ENCODE data around the gene PPP2R5A. TPM values are rescaled to one million over a fixed set of nuclear protein-coding genes. Genes with fewer than 3 reads are reported as not detected.
"Not testable (repeated sequence)": the region's sequence is repeated elsewhere in the genome, so short reads cannot be mapped to it uniquely, and the experiment has no call there.

The PPP2R5A gene
- total RNA-seq, 4 donors from 2014 or later, result 62.7 to 81.5 (median 70.1) TPM

DNA sequence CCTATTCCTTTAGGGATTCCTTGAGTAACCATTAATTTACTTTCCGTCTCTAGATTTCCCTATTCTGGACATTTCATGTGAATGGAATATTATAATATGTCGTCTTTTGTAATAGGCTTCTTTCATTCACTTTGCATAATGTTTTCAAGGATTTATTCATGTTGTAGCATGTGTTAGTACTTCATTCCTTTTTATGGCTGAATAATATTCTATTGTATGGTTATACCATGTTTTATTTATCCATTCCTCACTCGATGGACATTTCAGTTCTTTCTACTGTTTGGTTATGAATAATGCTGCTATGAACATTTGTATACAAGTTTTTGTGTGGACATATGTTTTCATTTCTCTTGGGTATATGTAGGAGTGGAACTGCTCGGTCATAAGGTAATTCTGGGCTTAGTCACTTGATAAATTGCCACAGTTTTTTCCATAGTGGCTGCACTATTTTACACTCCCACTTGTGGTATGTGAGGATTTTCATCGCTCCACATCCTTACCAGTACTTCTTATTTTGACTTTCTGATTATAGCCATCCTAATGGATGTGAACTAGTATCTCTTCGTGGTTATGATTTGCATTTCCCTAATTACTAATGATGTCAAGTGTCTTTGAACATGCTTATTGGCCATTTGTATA is 17.7 kb downstream of the PPP2R5A start:
- Histone ChIP-seq H3K4me3 (replicated peaks in 1 of 3) (no peak overlapping the region), H3K27ac (no peak overlapping the region), H3K27me3 (no peaks in the 10 kb centered on the region), H3K9me3 (no peaks in the 10 kb centered on the region), H3K36me3 (no peaks in the 10 kb centered on the region), H3K4me1 (peaks cover 5 to 6% of the 10 kb centered on the region in 2 donors)
- WGBS, 2 donors, result 92 to 95% methylated on average over 6 of the region's 6 CpGs
- TF ChIP-seq POLR2A (IDR thresholded peaks at IDR 0.05), result no peak
- TF ChIP-seq CTCF (IDR thresholded peaks at IDR 0.05), result no peak
- no peak for DNase-seq
- intact Hi-C loops (cut with DNase I), result no loop called here

DNA sequence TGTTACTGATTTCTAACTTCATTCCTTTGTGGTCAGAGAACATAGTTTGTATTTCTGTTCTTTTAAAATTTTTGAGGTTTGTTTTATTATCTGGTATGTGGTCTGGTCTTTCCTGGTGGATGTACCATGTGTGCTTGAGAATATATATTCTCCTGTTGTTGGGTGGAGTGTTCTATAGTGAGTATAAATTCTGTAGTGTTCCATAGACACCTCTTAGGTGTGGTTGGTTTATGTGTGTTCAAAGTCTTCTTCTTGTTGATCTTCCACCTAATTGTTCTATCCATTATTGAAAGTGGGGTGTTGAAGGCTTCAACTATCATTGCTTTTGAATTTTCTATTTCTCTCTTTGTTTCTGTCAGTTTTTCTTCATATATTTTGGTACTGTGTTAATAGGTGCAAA is 20.1 kb downstream of the PPP2R5A start:
- intact Hi-C loops (cut with DNase I), result no loop called here

DNA sequence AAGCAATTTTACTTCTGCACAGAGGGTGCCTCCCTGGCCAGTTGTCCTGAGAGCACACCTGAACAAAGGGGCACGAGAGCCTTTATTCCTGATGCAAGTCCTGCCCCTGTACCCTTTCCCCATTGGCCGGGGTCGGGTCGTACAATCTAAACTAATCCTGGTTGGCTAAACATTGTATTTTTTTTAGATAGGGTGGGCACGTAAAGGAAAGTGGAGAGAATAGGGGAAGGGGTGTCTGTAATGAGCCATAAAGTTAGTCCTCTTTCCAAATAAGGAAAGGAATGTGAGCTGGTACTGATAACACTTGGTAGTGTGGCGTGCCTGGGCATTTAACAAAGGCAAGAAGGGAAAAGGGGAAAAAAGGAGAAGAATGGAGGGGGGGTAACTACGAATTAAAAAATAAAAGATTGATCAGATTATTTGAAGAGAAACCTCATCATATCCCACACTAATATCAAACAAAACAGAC is 20.8 kb downstream of the PPP2R5A start:
- H3K27me3 ChIP-seq; H3K27ac ChIP-seq; H3K9me3 ChIP-seq; DNase-seq; H3K36me3 ChIP-seq; intact Hi-C loops (cut with DNase I); H3K4me1 ChIP-seq; H3K4me3 ChIP-seq (replicated peaks in 1 of 3): not testable (repeated sequence)
- 90 to 94% methylated on average over 7 of the region's 7 CpGs for WGBS, 2 donors

More for the DNA sequence above, 20.1 kb downstream of the PPP2R5A start:
- Histone ChIP-seq H3K9me3 (no peaks in the 10 kb centered on the region), H3K27me3 (no peaks in the 10 kb centered on the region), H3K4me1 (peaks cover 5% of the 10 kb centered on the region in 2 donors), H3K27ac (no peak overlapping the region), H3K36me3 (no peaks in the 10 kb centered on the region), H3K4me3 (replicated peaks in 1 of 3) (no peak overlapping the region)
- TF ChIP-seq CTCF (IDR thresholded peaks at IDR 0.05), result no peak
- no peak for DNase-seq

DNA sequence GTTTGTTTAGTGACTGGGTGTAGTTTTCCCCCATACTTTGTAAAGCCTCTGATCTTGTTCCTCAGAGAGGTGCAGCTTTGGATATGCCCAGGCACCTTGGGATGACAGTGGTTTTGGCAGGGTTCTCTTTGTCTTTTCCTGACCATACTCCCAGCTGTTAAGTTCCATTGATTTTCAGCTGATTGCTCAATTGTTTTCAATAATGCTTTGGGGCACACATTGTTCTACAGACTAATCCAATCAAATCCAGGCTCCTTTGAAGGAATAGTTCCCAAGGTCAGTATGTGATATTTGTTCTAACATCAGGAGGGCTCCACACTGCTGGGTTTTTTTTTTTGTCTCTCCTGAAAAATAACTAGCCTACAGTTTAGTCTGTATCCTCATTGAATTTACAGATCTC is 24.8 kb downstream of the PPP2R5A start:
- H3K36me3 ChIP-seq, result no peaks in the 10 kb centered on the region
- peaks cover 0 to 5% of the 10 kb centered on the region in 2 donors for H3K4me1 ChIP-seq
- H3K27ac ChIP-seq, result no peak overlapping the region
- no peaks in the 10 kb centered on the region for H3K9me3 ChIP-seq
- intact Hi-C loops (cut with DNase I), result no loop called here
- no peak overlapping the region for H3K4me3 ChIP-seq (replicated peaks in 1 of 3)
- DNase-seq, result no peak
- no peak for TF ChIP-seq POLR2A (IDR thresholded peaks at IDR 0.05)
- no peak for TF ChIP-seq CTCF (IDR thresholded peaks at IDR 0.05)
- H3K27me3 ChIP-seq, result no peaks in the 10 kb centered on the region

- WGBS, 2 donors, result 71 to 83% methylated on average over 3 of the region's 3 CpGs
- no peak for DNase-seq
- Histone ChIP-seq H3K36me3 (no peaks in the 10 kb centered on the region), H3K9me3 (no peaks in the 10 kb centered on the region), H3K4me3 (replicated peaks in 1 of 3) (no peak overlapping the region), H3K27me3 (no peaks in the 10 kb centered on the region), H3K4me1 (peaks cover 0 to 5% of the 10 kb centered on the region in 2 donors), H3K27ac (no peak overlapping the region)
- no peak for TF ChIP-seq POLR2A (IDR thresholded peaks at IDR 0.05)
- intact Hi-C loops (cut with DNase I), result no loop called here
Measured at GRCh38 chr1:212310383-212310782, 25.2 kb downstream of the PPP2R5A start.

- no peak overlapping the region for H3K4me3 ChIP-seq (replicated peaks in 1 of 3)
- WGBS, 2 donors, result 95 to 96% methylated on average over 2 of the region's 2 CpGs
- H3K36me3 ChIP-seq, result no peaks in the 10 kb centered on the region
- TF ChIP-seq CTCF (IDR thresholded peaks at IDR 0.05) (no peak), POLR2A (IDR thresholded peaks at IDR 0.05) (no peak)
- peaks cover 10 to 17% of the 10 kb centered on the region in 2 donors for H3K4me1 ChIP-seq
- H3K27me3 ChIP-seq, result no peaks in the 10 kb centered on the region
- intact Hi-C loops (cut with DNase I), result no loop called here
- H3K27ac ChIP-seq, result no peak overlapping the region
- no peaks in the 10 kb centered on the region for H3K9me3 ChIP-seq
- DNase-seq, result no peak
Measured at GRCh38 chr1:212311836-212312497, 26.8 kb downstream of the PPP2R5A start.
